SK-N-MC (cell line): ENCODE data around the gene GNPTAB.

Experiments used
- DNase-seq: peaks from one replicate; pipeline ENCODE4 v3.0.0-alpha.2; 2011; ENCODE audit warnings: low read depth, low spot score
- H3K27ac ChIP-seq: fragments of 200-600 bp; sonication (generic); 2 replicates; pipeline ENCODE4 v1.5.1; 2016; ENCODE audit warnings: mixed run types
- H3K36me3 ChIP-seq: fragments of 200-600 bp; sonication (generic); 2 replicates; pipeline ENCODE4 v1.6.1; 2017; ENCODE audit warnings: antibody characterized with exemption, low read length, mixed read lengths; ENCODE audit not compliant: insufficient read depth
- H3K4me3 ChIP-seq: fragments of 200-600 bp; sonication (generic); 2 replicates; pipeline ENCODE4 v1.5.1; 2016
- H3K9ac ChIP-seq: fragments of 200-600 bp; sonication (generic); 2 replicates; pipeline ENCODE4 v1.8.0; 2017; ENCODE audit warnings: mixed run types, mixed read lengths; ENCODE audit not compliant: insufficient read length
- H3K9me3 ChIP-seq: fragments of 200-600 bp; sonication (generic); 2 replicates; pipeline ENCODE4 v1.6.1; 2017; ENCODE audit warnings: low read depth, mild to moderate bottlenecking, antibody characterized with exemption, low read length, moderate library complexity, mixed read lengths
- EZH2 ChIP-seq: fragments of 200-600 bp; sonication (generic); IDR thresholded peaks from one replicate; pipeline ENCODE4 v1.6.1; 2017; ENCODE audit warnings: antibody characterized with exemption
- FOXP2 ChIP-seq: optimal IDR thresholded peaks from 2 replicates; pipeline ENCODE3; 2011; ENCODE audit warnings: mild to moderate bottlenecking, moderate library complexity; ENCODE audit not compliant: insufficient read depth; ENCODE audit errors: extremely low read length, control extremely low read depth
- POLR2AphosphoS5 ChIP-seq: IDR thresholded peaks from 2 replicates; pipeline ENCODE4 v1.6.1; 2012; ENCODE audit warnings: mild to moderate bottlenecking, low read depth, low read length, borderline replicate concordance

Gene GNPTAB

DNA sequence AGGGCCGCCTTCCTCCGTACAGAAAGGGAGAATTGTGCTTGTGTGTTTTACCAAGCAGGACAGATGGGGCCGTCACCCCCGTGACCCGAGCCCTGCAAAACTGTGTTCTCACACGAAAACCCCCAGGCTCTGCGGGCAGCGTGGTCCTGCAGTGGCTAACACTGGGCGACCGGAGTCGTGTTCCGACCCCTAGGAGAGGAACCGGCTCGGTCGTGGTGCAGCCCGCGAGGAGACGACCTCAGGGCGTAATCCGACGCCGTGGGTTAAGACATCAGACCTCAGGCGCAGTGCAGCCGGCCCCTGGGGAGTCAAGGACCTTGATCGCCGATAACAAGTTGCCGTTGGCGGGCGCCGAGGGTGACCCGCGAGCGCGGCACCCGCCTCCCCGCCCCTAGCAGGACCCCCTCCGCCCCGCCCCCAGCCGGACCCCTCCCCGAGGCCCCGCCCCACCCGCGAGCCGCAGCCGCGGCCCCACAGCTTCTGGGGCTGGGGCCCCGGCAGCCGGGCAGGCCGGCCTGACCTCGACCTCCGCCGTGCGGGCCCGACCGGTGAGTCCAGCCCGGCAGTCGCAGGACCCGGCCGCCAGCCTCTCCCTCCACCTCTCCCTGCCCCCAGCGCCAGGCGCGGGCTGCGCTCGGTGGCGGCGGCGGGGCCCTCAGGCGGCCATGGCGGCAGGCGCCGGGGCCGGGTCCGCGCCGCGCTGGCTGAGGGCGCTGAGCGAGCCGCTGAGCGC, 133.4 kb downstream of the GNPTAB start, which contains the start of gene CHPT1:
TSS of gene CHPT1 (plus strand) at position 444 of the 733 bp plus-strand sequence. CDS start at position 666, 222 bp downstream.
- Histone ChIP-seq H3K27ac (no peak within 1 kb of the TSS), H3K9me3 (no peaks in the 10 kb centered on the region), H3K9ac (peak within 1 kb of the TSS; percentile 89), H3K36me3 (no peaks in the 10 kb centered on the region), H3K4me3 (peak within 1 kb of the TSS; percentile 97)
- DNase-seq: no peak
- TF ChIP-seq POLR2AphosphoS5 (peak; percentile 11; the same call in 1 of the 2 replicates), FOXP2 (no peak)

- DNase-seq: no peak
- H3K4me3 ChIP-seq: peak overlapping the region; percentile 97
- TF ChIP-seq POLR2AphosphoS5: no peak
- no peak for TF ChIP-seq EZH2
- TF ChIP-seq FOXP2: no peak
- H3K9me3 ChIP-seq: no peaks in the 10 kb centered on the region
- H3K9ac ChIP-seq: peak overlapping the region; percentile 89
- H3K36me3 ChIP-seq: no peaks in the 10 kb centered on the region
- H3K27ac ChIP-seq: no peak overlapping the region
Observed at GRCh38 chr12:101696251-101697196, 134.2 kb downstream of the GNPTAB start.

DNA sequence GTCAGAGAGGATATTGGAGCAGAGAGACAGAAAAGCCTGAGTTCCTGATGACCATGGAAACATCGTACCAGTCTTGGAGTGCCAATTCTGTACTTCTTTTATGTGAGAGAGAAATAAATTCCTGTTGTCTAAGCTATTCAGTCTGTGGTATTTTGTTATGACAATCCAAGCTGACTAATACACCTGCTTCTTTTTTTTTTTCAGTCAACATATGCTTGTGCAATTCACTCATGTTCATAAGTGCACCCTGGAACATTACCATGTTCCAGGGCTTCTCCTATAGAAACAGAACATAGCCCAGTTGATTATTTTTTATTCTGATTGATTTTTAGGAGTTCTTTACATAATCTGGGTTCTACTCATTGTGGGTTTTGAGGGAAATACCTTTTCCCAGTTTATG, 135.1 kb downstream of the GNPTAB start:
- TF ChIP-seq EZH2 (no peak), FOXP2 (no peak), POLR2AphosphoS5 (no peak)
- DNase-seq: no peak
- no peaks in the 10 kb centered on the region for H3K9me3 ChIP-seq
- no peak overlapping the region for H3K4me3 ChIP-seq
- no peaks in the 10 kb centered on the region for H3K36me3 ChIP-seq
- no peak overlapping the region for H3K9ac ChIP-seq
- no peak overlapping the region for H3K27ac ChIP-seq
